Measurements from ENCODE around the gene KRCC1.

Gene KRCC1

GRCh38 chr2:88055371-88056128 lies at the start of gene KRCC1:
TSS of gene KRCC1 (minus strand) at chr2:88055783. CDS start at chr2:88028563, 27,220 bp downstream.
- DNase-seq = peak; percentile 92

GRCh38 chr2:88100489-88100858 lies 44.9 kb upstream of the KRCC1 start:
- no peak for DNase-seq

- no peak for DNase-seq
These were observed 44.4 kb upstream of the KRCC1 start for GRCh38 chr2:88099798-88100488.

DNA sequence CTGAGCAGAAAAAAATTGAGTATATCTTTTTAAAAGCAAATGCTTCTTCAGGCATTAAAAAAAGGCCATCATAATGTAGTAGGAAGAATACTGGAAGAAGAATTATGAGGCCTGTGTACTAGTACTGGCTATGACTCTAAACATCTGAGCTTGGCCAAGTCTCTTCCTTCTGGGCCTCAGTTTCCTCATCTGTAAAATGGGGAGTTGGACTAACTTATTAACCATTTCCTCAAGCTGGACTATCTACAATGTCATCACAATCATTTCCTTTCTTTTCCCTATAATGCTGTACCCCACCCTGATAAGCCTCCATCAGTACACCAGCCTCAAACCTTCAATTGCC lies 42.9 kb upstream of the KRCC1 start:
- no peak for DNase-seq

GRCh38 chr2:88097891-88098557 lies 42.4 kb upstream of the KRCC1 start:
- no peak for DNase-seq

- DNase-seq = no peak
These were observed 41.6 kb upstream of the KRCC1 start for GRCh38 chr2:88097192-88097591.

- no peak for DNase-seq
These were observed 41.1 kb upstream of the KRCC1 start for GRCh38 chr2:88096708-88097107.

DNA sequence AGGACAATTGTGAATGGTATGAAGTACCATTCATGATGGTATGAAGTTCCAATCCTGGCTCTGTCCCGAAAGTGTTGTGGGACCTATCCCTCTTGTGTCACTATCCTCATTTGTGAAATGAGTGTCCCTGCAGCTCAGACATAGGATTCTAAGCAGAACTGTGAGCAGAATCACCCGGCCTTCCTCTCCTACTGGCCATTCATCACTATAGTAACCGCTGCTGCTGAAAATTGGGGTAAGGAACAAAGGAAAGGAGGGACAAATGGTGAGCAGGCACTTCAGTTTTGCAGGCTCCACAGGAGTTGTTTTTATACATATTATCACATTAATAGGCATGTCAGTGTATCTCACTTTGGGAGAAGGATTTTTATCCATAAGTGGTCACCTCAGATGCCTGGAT lies 39.4 kb upstream of the KRCC1 start:
- DNase-seq = no peak

GRCh38 chr2:88092773-88093172 lies 37.2 kb upstream of the KRCC1 start:
- no peak for DNase-seq

- DNase-seq = no peak
These were observed 36.4 kb upstream of the KRCC1 start for GRCh38 chr2:88091943-88092342.

GRCh38 chr2:88090446-88091283 lies 35.1 kb upstream of the KRCC1 start:
- no peak for DNase-seq

- DNase-seq = no peak
These were observed 33.4 kb upstream of the KRCC1 start for GRCh38 chr2:88088999-88089398.

DNA sequence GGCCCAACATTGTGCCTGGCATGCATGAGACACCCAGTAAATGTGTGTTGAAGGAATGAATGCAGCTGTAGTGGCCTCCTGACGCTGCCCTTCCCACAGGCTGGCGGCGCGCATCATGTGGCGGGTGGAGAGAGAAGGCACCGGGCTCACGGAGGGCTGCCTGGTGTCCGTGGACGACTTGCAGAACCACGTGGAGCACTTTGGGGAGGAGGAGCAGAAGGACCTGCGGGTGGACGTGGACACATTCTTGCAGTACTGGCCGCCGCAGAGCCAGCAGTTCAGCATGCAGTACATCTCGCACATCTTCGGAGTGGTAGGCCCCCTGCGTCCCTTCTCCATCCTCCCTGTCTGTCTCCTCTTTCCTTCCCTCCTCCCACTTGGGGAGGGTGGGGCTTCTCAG lies 32.2 kb upstream of the KRCC1 start:
- no peak for DNase-seq

GRCh38 chr2:88087073-88087472 lies 31.5 kb upstream of the KRCC1 start:
- no peak for DNase-seq

GRCh38 chr2:88086401-88086800 lies 30.8 kb upstream of the KRCC1 start:
- no peak for DNase-seq

DNA sequence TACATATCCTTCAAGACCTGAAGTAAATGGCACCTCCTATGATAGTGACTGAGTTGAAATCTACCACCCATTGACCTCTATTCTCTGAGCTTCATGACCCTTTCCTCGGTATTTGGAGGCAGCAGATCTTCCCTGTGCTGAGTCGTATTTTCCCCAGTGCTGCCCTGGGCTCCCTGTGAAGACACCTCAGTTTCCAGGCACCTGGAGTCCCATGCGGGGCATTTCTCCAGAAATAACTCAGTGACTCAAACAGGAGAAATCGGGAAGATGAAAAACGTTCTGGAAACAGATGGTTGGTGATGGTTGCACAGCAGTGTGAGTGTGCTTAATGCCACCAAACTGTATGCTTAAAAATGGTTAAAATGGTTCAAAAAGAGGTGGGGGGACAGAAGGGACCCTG lies 30.0 kb upstream of the KRCC1 start:
- DNase-seq = no peak

DNA sequence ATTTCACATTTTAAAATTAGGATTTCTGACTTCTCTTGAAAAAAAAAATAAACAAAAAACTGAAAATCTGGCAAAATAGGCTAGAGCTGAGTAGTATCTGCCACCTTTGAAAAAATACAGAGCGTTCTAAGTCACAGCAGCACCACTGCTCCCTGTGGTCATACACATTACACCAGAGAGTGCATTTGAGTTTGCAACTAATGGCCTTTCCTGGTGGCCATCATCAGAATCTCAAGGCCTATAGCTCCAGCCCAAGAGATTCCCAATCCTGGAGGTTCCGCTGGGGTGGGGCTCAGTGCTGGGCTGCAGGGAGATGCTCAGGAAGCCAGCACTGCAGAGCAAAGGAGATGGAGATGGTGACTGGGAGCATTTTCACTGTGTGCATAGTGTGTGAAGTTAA lies 29.5 kb upstream of the KRCC1 start:
- DNase-seq = no peak

- no peak for DNase-seq
These were observed 27.2 kb upstream of the KRCC1 start for GRCh38 chr2:88082781-88083180.

GRCh38 chr2:88081924-88082608 lies 26.5 kb upstream of the KRCC1 start:
- no peak for DNase-seq

- no peak for DNase-seq
These were observed 25.0 kb upstream of the KRCC1 start for GRCh38 chr2:88080545-88080944.

- no peak for DNase-seq
These were observed 23.1 kb upstream of the KRCC1 start for GRCh38 chr2:88078643-88079172.

DNA sequence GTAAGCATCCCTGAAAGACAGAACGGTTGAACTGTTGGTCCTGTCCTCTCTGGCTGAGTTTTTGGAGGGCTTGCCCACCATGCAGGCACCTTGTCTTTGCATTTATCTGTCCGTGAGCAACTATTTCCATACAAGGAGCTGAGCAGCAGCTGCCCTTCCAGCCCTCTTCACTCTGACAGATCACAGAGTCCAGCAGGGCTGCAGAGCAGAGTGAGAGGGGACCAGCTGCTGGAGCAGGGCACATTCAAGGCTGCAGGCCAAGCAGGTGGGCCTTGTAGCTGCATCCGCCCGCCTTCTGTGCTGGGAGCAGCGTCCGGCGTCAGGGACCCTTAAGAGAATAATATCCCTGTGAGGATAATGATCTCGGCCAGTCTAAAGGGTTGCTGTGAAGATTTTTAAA lies 21.5 kb upstream of the KRCC1 start:
- no peak for DNase-seq
